K562 (cell line): Measurements from ENCODE around the gene MEGF10. TPM values are rescaled to one million over a fixed set of nuclear protein-coding genes. Genes with fewer than 3 reads are reported as not detected.

Source experiments
- ATF3 ChIP-seq, 2 experiments: fragments of 450-650 bp in 1 of 2; sonication (generic) in 1 of 2; formaldehyde crosslinking in 1 of 2; IDR thresholded peaks in 1 of 2; conservative IDR thresholded peaks in 1 of 2; 2 replicates each; pipeline versions ENCODE4 v1.6.1 to v1.8.1; 2016 to 2023; ENCODE audit warnings: mild to moderate bottlenecking in 2 of 2, moderate library complexity in 2 of 2, inconsistent platforms in 1 of 2, missing genetic modification reagents in 1 of 2
- CHD7 ChIP-seq: fragments of 200-600 bp; sonication (generic); IDR thresholded peaks from one replicate; pipeline ENCODE4 v1.6.1; 2012; ENCODE audit warnings: mild to moderate bottlenecking, low read depth, low read length, inconsistent platforms
- HMG20A ChIP-seq: fragments of 450-650 bp; formaldehyde crosslinking; conservative IDR thresholded peaks from 2 replicates; pipeline ENCODE4 v1.4.0; 2020; ENCODE audit warnings: mild to moderate bottlenecking, mixed read lengths
- MCM3 ChIP-seq: fragments of 450-650 bp; IDR thresholded peaks from 2 replicates; pipeline ENCODE4 v1.6.1; 2016
- NCOA2 ChIP-seq, 2 experiments: fragments of 450-650 bp; IDR thresholded peaks; 2 replicates each; pipeline ENCODE4 v1.6.1; 2018; ENCODE audit warnings: mild to moderate bottlenecking in 2 of 2, moderate library complexity in 1 of 2; ENCODE audit not compliant: partially characterized antibody in 2 of 2
- PBX2 ChIP-seq, 2 experiments: IDR thresholded peaks in 1 of 2; conservative IDR thresholded peaks in 1 of 2; 2 replicates each; pipeline ENCODE4 v1.6.1; 2016; ENCODE audit warnings: low read depth in 2 of 2, mild to moderate bottlenecking in 1 of 2, missing compliant biosample characterization in 1 of 2, missing genetic modification characterization in 1 of 2, moderate library complexity in 1 of 2
- SIN3B ChIP-seq: fragments of 450-650 bp; IDR thresholded peaks from 2 replicates; pipeline ENCODE4 v1.6.1; 2017; ENCODE audit warnings: low read depth, mild to moderate bottlenecking, moderate library complexity
- ZNF311 ChIP-seq: fragments of 250-450 bp; sonication (Bioruptor Pico); IDR thresholded peaks from 2 replicates; pipeline ENCODE4 v1.4.0; 2020; ENCODE audit warnings: mild to moderate bottlenecking, moderate library complexity
- ZNF583 ChIP-seq: fragments of 250-450 bp; sonication (Bioruptor Pico); IDR thresholded peaks from 2 replicates; pipeline ENCODE4 v1.4.0; 2020
- polyA plus RNA-seq, 8 experiments: library from polyadenylated mRNA; depleted of rRNA in 4 of 8; stranded (reverse) in 5 of 8; unstranded in 3 of 8; fragments of >200 nt; fragmentation: Nextera tagmentation in 2 of 8; fragmentation: Illumina TruSeq in 1 of 8; extraction: Ambion mirVana in 2 of 8; extraction: Trizol in 1 of 8; gene quantifications; 2 replicates each; pipeline versions ENCODE4 v1.2.1 to v1.2.3, GENCODE V29; 2011 to 2014; ENCODE audit warnings: inconsistent platforms in 1 of 8, missing spikeins in 1 of 8
- total RNA-seq, 7 experiments: library from RNA; depleted of rRNA in 6 of 7; stranded (reverse); fragments of >200 nt in 6 of 7; fragmentation: Illumina TruSeq in 2 of 7; extraction: Trizol in 2 of 7; gene quantifications; 2 replicates each; pipeline versions ENCODE4 v1.2.1 to v1.2.3, GENCODE V29; 2011 to 2021; ENCODE audit warnings: low replicate concordance in 1 of 7

The MEGF10 gene
- total and polyA plus RNA-seq, 9 of the 15 experiments (the other 6 are each of a cell fraction or from before 2014, with no cell fraction given): 0.07 TPM; not detected in 8

- TF ChIP-seq CHD7: no peak
- no peak for TF ChIP-seq NCOA2 (IDR thresholded peaks at IDR 0.05; ENCODE audit: partially characterized antibody in 2 of 2)
- TF ChIP-seq PBX2 (CRISPR knock-in tag; IDR thresholded peaks at IDR 0.05; ENCODE audit: low read depth): no peak
- no peak for TF ChIP-seq PBX2 (tag; conservative IDR thresholded peaks at IDR 0.05; ENCODE audit: low read depth)
- no peak for TF ChIP-seq SIN3B
- TF ChIP-seq ATF3 (IDR thresholded peaks at IDR 0.05): no peak
- no peak for TF ChIP-seq ATF3 (CRISPR knock-in tag; conservative IDR thresholded peaks at IDR 0.05)
- no peak for TF ChIP-seq MCM3
- no peak for TF ChIP-seq HMG20A (CRISPR knock-in tag)
- TF ChIP-seq ZNF583 (CRISPR knock-in tag): no peak
- no peak for TF ChIP-seq ZNF311 (CRISPR knock-in tag)
These were observed 31.8 kb downstream of the MEGF10 start (continued) for GRCh38 chr5:127322403-127322802.
